Osteoblast (primary cell): ENCODE data around the gene EFCAB5. TPM values are rescaled to one million over a fixed set of nuclear protein-coding genes. Genes with fewer than 3 reads are reported as not detected.

ENCODE experiments used
- DNase-seq: peaks from one replicate; pipeline ENCODE4 v3.0.0; 2011; ENCODE audit warnings: low spot score, mixed read lengths; ENCODE audit not compliant: insufficient read length; ENCODE audit errors: missing footprints
- H2AFZ ChIP-seq: 2 replicates; pipeline ENCODE4 v1.6.0; 2011; ENCODE audit warnings: mild to moderate bottlenecking, low read length
- H3K27ac ChIP-seq: 2 replicates; pipeline ENCODE4 v1.5.1; 2011; ENCODE audit warnings: mild to moderate bottlenecking, low read depth, low read length, moderate library complexity
- H3K27me3 ChIP-seq: 2 replicates; pipeline ENCODE4 v1.6.0; 2012; ENCODE audit warnings: mild to moderate bottlenecking, control low read depth, inconsistent platforms, low read length, moderate library complexity; ENCODE audit not compliant: insufficient read depth
- H3K36me3 ChIP-seq: 2 replicates; pipeline ENCODE4 v1.5.1; 2011; ENCODE audit warnings: mild to moderate bottlenecking, low read length, control low read depth, moderate library complexity; ENCODE audit not compliant: insufficient read depth
- H3K4me1 ChIP-seq: 2 replicates; pipeline ENCODE4 v1.5.1; 2011; ENCODE audit warnings: mild to moderate bottlenecking, low read length, control low read depth, moderate library complexity; ENCODE audit not compliant: insufficient read depth
- H3K4me2 ChIP-seq: 2 replicates; pipeline ENCODE4 v1.6.0; 2011; ENCODE audit warnings: mild to moderate bottlenecking, low read length; ENCODE audit not compliant: insufficient read depth
- H3K4me3 ChIP-seq: fragments of 200-600 bp; sonication (generic); 3 replicates; pipeline ENCODE4 v1.5.1; 2012; ENCODE audit warnings: mild to moderate bottlenecking, low read length, inconsistent platforms; ENCODE audit not compliant: insufficient read depth
- H3K79me2 ChIP-seq: 2 replicates; pipeline ENCODE4 v1.6.0; 2012; ENCODE audit warnings: mild to moderate bottlenecking, low read length, control low read depth, inconsistent platforms; ENCODE audit not compliant: insufficient read depth
- H3K9me3 ChIP-seq: 2 replicates; pipeline ENCODE4 v1.5.1; 2011; ENCODE audit warnings: low read depth, low read length, control low read depth
- H4K20me1 ChIP-seq: 2 replicates; pipeline ENCODE4 v1.6.0; 2012; ENCODE audit warnings: mild to moderate bottlenecking, low read length, control low read depth; ENCODE audit not compliant: insufficient read depth
- CTCF ChIP-seq: IDR thresholded peaks from 2 replicates; pipeline ENCODE4 v1.5.1; 2011; ENCODE audit warnings: mild to moderate bottlenecking, low read depth, low read length, moderate library complexity; ENCODE audit errors: extremely low read depth
- total RNA-seq: library from RNA; depleted of rRNA; stranded (reverse); fragments of >200 nt; gene quantifications from 2 replicates; pipeline ENCODE4 v1.2.3, GENCODE V29; 2012

The EFCAB5 gene
- total RNA-seq, 1 donor = 0.36 TPM

DNA sequence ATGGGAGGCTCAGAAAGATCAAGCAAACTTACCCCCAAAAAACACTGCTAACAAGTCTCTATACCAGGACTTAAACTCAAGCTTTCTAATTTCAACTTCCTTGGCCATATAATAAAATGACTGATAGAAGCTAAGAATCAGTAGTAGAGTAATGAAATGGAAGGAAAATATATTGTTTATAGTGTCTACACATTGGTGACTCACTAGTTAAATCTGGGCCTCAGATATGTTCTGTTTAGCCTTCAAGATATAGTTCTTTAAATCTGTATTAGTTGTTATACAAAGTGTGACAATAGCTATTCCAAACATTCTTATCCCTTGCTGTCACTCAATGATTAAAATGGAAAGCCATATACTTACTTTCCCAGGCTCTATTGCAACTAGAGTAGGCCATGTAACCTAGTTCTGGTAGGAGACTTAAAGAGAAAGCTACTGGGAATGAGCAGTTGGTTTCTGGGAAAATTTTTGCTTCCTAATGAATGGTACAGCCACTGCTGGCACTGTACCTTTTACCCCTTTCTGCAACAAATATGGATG, 29.7 kb upstream of the EFCAB5 start:
- Histone ChIP-seq H3K4me1 (no peaks in the 10 kb centered on the region), H3K27me3 (no peaks in the 10 kb centered on the region), H3K9me3 (no peaks in the 10 kb centered on the region), H2AFZ (no peak overlapping the region), H4K20me1 (no peaks in the 10 kb centered on the region), H3K4me2 (no peak overlapping the region), H3K4me3 (no peak overlapping the region), H3K36me3 (no peaks in the 10 kb centered on the region), H3K79me2 (peaks cover 29% of the 10 kb centered on the region), H3K27ac (peak overlapping the region; percentile 1)
- TF ChIP-seq CTCF = no peak
- DNase-seq = no peak

- no peaks in the 10 kb centered on the region for H3K36me3 ChIP-seq
- H2AFZ ChIP-seq = no peak overlapping the region
- no peak overlapping the region for H3K27ac ChIP-seq
- peaks cover 28% of the 10 kb centered on the region for H3K79me2 ChIP-seq
- H4K20me1 ChIP-seq = no peaks in the 10 kb centered on the region
- H3K27me3 ChIP-seq = no peaks in the 10 kb centered on the region
- TF ChIP-seq CTCF = no peak
- no peak overlapping the region for H3K4me3 ChIP-seq
- peaks cover 11% of the 10 kb centered on the region for H3K4me1 ChIP-seq
- no peak overlapping the region for H3K4me2 ChIP-seq
- no peaks in the 10 kb centered on the region for H3K9me3 ChIP-seq
- DNase-seq = no peak
Observed at GRCh38 chr17:29914819-29915537, 26.5 kb upstream of the EFCAB5 start.

- no peak for TF ChIP-seq CTCF
- Histone ChIP-seq H2AFZ (no peak overlapping the region), H3K4me3 (no peak overlapping the region), H3K4me1 (peaks cover 11% of the 10 kb centered on the region), H3K9me3 (no peaks in the 10 kb centered on the region), H3K36me3 (no peaks in the 10 kb centered on the region), H3K4me2 (no peak overlapping the region), H3K79me2 (peaks cover 39% of the 10 kb centered on the region), H3K27me3 (no peaks in the 10 kb centered on the region), H4K20me1 (no peaks in the 10 kb centered on the region), H3K27ac (no peak overlapping the region)
- no peak for DNase-seq
Observed at GRCh38 chr17:29918016-29918415, 23.4 kb upstream of the EFCAB5 start.
